Measurements from ENCODE around the gene TAF1C. TPM values are rescaled to one million over a fixed set of nuclear protein-coding genes. Genes with fewer than 3 reads are reported as not detected.
"Not testable (repeated sequence)": the region's sequence is repeated elsewhere in the genome, so short reads cannot be mapped to it uniquely, and the experiment has no call there.

Gene TAF1C
- total RNA-seq, 1 experiment from 2014 or later: 78.5 TPM

DNA sequence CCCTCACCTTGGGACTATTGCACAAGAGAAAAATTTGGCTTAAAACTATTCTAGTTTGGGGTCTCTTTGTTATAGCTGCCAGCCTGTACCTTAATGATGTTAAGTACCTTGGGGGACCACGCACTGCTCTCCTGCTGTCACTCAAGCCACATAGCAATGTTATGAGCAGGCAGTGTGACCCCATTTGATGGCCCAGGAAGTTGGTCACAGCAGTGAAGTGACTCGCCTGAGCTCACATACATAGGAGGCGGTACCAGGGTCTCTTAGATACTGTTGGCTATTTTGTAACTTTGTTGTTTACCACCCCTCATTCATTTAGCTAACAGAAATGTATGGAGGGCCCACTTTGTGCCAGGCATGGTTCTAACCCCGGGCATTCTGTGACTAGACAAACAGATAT, 36.6 kb upstream of the TAF1C start:
- Mint-ChIP-seq H3K36me3 (ENCODE audit: insufficient read depth, unreplicated experiment) (no peaks in the 10 kb centered on the region), H3K4me3 (ENCODE audit: low read depth, unreplicated experiment) (no peak overlapping the region), H3K4me1 (ENCODE audit: low read depth, unreplicated experiment) (peaks cover 9% of the 10 kb centered on the region), H3K27me3 (ENCODE audit: unreplicated experiment) (peaks cover 36% of the 10 kb centered on the region), H3K27ac (ENCODE audit: unreplicated experiment) (no peak overlapping the region), H3K9me3 (ENCODE audit: low read depth, unreplicated experiment) (no peaks in the 10 kb centered on the region)
- TF ChIP-seq, protein P1, sequence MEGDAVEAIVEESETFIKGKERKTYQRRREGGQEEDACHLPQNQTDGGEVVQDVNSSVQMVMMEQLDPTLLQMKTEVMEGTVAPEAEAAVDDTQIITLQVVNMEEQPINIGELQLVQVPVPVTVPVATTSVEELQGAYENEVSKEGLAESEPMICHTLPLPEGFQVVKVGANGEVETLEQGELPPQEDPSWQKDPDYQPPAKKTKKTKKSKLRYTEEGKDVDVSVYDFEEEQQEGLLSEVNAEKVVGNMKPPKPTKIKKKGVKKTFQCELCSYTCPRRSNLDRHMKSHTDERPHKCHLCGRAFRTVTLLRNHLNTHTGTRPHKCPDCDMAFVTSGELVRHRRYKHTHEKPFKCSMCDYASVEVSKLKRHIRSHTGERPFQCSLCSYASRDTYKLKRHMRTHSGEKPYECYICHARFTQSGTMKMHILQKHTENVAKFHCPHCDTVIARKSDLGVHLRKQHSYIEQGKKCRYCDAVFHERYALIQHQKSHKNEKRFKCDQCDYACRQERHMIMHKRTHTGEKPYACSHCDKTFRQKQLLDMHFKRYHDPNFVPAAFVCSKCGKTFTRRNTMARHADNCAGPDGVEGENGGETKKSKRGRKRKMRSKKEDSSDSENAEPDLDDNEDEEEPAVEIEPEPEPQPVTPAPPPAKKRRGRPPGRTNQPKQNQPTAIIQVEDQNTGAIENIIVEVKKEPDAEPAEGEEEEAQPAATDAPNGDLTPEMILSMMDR (IDR thresholded peaks at IDR 0.05; ENCODE audit: unreplicated experiment): no peak
- CTCF ChIA-PET: interaction anchor here (0.6 kb wide), 1 partner anchor 37 kb away, joined by 4 read pairs; the partner anchor contains the start of gene TAF1C
- intact Hi-C loops (cut with micrococcal nuclease; ENCODE audit: unreplicated experiment): no loop called here
- BruUV-seq (replicated peaks): no TSS peak
- DNase-seq: no peak

DNA sequence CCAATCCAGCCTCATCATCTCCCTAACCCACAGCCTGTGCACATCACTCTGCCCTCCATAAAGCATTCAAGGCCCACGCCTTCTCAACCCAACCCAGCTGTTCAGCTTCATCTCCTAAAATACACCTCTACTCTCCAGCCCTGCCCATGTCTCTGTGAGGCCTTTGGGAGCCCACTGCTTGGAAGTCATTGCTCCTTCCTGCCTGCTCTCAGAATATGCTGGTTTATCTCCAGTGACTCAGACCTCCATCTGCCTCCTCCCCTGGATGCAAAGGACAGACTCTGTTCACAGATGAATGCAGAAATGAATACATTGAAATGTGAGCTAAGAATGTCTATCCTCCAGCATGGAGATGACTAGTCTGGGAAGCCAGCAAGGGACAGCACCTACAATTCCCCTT, 34.0 kb upstream of the TAF1C start:
- Mint-ChIP-seq H3K27me3 (ENCODE audit: unreplicated experiment) (peaks cover 56% of the 10 kb centered on the region), H3K4me3 (ENCODE audit: low read depth, unreplicated experiment) (no peak overlapping the region), H3K36me3 (ENCODE audit: insufficient read depth, unreplicated experiment) (no peaks in the 10 kb centered on the region), H3K4me1 (ENCODE audit: low read depth, unreplicated experiment) (no peaks in the 10 kb centered on the region), H3K27ac (ENCODE audit: unreplicated experiment) (no peak overlapping the region), H3K9me3 (ENCODE audit: low read depth, unreplicated experiment) (no peaks in the 10 kb centered on the region)
- CTCF ChIA-PET: no interaction called here
- intact Hi-C loops (cut with micrococcal nuclease; ENCODE audit: unreplicated experiment): no loop called here
- no peak for DNase-seq
- no TSS peak for BruUV-seq (replicated peaks)
- TF ChIP-seq, protein P1 (IDR thresholded peaks at IDR 0.05; ENCODE audit: unreplicated experiment): no peak

DNA sequence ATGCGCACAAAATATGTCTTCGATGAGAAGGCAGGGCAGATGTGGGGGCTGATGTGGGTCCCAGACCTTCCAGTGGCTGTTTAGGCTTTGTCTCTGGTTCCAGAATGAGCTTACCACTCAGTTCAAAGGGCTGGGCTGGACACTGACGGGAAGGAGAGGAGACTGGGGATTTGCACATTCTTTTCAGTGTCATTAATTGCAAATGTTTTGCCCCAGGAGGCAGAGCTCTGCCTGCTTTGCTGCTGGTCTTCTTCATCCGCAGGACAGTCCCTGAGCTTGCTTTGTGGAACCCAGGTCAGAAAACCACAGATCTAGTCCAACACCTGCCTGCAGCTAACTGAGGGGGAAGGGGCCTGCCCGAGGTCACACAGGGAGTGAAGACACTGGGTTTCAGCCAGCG, 32.1 kb upstream of the TAF1C start:
- Mint-ChIP-seq H3K4me1 (ENCODE audit: low read depth, unreplicated experiment) (no peaks in the 10 kb centered on the region), H3K27me3 (ENCODE audit: unreplicated experiment) (peaks cover 68% of the 10 kb centered on the region), H3K36me3 (ENCODE audit: insufficient read depth, unreplicated experiment) (no peaks in the 10 kb centered on the region), H3K9me3 (ENCODE audit: low read depth, unreplicated experiment) (no peaks in the 10 kb centered on the region), H3K4me3 (ENCODE audit: low read depth, unreplicated experiment) (no peak overlapping the region), H3K27ac (ENCODE audit: unreplicated experiment) (no peak overlapping the region)
- TF ChIP-seq, protein P1 (IDR thresholded peaks at IDR 0.05; ENCODE audit: unreplicated experiment): no peak
- no TSS peak for BruUV-seq (replicated peaks)
- DNase-seq: no peak
- CTCF ChIA-PET: no interaction called here
- intact Hi-C loops (cut with micrococcal nuclease; ENCODE audit: unreplicated experiment): no loop called here

DNA sequence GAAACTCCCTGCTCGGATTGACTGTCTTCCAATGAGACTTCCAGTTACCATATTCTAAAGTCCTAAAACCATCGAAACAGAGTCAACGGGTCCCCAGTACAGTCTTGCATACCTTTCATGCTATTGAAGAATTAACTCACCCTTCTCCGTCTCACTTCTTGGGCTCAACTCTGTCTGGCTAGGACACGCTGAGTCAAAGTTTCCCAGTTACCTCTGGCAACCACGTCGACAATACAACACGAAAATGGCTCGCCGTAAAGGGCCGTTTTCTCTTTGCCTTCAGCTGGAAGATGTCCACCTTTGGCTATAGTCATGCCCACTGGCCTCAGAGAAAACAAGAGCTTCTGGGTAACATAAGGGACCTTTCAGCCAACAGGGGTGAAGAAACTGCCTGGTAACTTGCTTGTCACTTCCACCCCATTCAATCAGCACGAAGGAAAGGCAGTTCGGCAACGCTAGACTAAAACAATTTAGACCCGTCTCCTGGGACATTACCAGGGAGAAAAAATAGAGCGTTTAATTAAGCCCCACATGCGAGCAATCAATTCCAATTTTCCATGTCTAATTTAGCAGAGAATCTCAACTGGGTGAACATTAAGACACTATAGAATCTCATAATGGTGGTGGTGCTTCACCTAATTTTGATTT, 31.4 kb upstream of the TAF1C start:
- no peak for DNase-seq
- no TSS peak for BruUV-seq (replicated peaks)
- Mint-ChIP-seq H3K27me3 (ENCODE audit: unreplicated experiment) (peaks cover 69% of the 10 kb centered on the region), H3K4me1 (ENCODE audit: low read depth, unreplicated experiment) (no peaks in the 10 kb centered on the region), H3K9me3 (ENCODE audit: low read depth, unreplicated experiment) (no peaks in the 10 kb centered on the region), H3K27ac (ENCODE audit: unreplicated experiment) (no peak overlapping the region), H3K4me3 (ENCODE audit: low read depth, unreplicated experiment) (no peak overlapping the region), H3K36me3 (ENCODE audit: insufficient read depth, unreplicated experiment) (no peaks in the 10 kb centered on the region)
- CTCF ChIA-PET: no interaction called here
- TF ChIP-seq, protein P1 (IDR thresholded peaks at IDR 0.05; ENCODE audit: unreplicated experiment): no peak
- intact Hi-C loops (cut with micrococcal nuclease; ENCODE audit: unreplicated experiment): no loop called here

DNA sequence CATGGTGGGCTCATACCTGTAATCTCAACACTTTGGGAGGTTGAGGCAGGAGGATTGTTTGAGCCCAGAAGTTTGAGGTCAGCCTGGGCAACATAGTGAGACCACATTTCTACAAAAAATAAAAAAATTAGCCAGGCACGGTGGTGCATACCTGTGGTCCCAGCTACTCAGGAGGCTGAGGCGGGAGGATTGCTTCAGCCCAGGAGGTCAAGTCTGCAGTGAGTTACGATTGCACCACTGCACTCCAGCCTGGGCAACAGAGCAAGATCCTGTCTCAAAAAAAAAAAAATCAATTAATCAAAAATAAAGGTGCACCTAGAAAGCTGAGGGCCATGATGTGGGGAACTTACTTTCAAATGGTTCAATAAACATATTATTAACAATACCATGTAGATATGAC, 29.3 kb upstream of the TAF1C start:
- CTCF ChIA-PET: interaction anchor here (1.3 kb wide), 1 partner anchor 222 kb away, joined by 7 read pairs; no protein-coding TSS in a partner anchor
- H3K27ac Mint-ChIP-seq (ENCODE audit: unreplicated experiment); H3K9me3 Mint-ChIP-seq (ENCODE audit: low read depth, unreplicated experiment); H3K4me3 Mint-ChIP-seq (ENCODE audit: low read depth, unreplicated experiment); DNase-seq; intact Hi-C loops (cut with micrococcal nuclease; ENCODE audit: unreplicated experiment); BruUV-seq (replicated peaks); H3K4me1 Mint-ChIP-seq (ENCODE audit: low read depth, unreplicated experiment); H3K36me3 Mint-ChIP-seq (ENCODE audit: insufficient read depth, unreplicated experiment): not testable (repeated sequence)
- peaks cover 69% of the 10 kb centered on the region for H3K27me3 Mint-ChIP-seq (ENCODE audit: unreplicated experiment)
